GM12878 (cell line): Measurements from ENCODE around the gene TCF7. TPM values are rescaled to one million over a fixed set of nuclear protein-coding genes. Genes with fewer than 3 reads are reported as not detected.

ENCODE experiments used
- ATF2 ChIP-seq: IDR thresholded peaks from 2 replicates; pipeline ENCODE4 v1.6.1; 2012; ENCODE audit warnings: low read length, inconsistent platforms
- BHLHE40 ChIP-seq, 2 experiments: fragments of 450-650 bp in 1 of 2; IDR thresholded peaks; 2 replicates each; pipeline ENCODE4 v1.6.1; 2011 to 2017; ENCODE audit warnings: low read depth in 2 of 2, borderline replicate concordance in 1 of 2, improper control_type of control experiment in 1 of 2, low read length in 1 of 2, mild to moderate bottlenecking in 1 of 2
- EED ChIP-seq: sonication (generic); IDR thresholded peaks from 2 replicates; pipeline ENCODE4 v1.6.1; 2016; ENCODE audit warnings: antibody characterized with exemption, low read depth
- EP300 ChIP-seq, 2 experiments: fragments of 150-350 bp in 1 of 2; IDR thresholded peaks; 2 replicates each; pipeline ENCODE4 v1.6.1; 2011 to 2012; ENCODE audit warnings: low read depth in 2 of 2, low read length in 2 of 2, borderline replicate concordance in 1 of 2, improper control_type of control experiment in 1 of 2, inconsistent platforms in 1 of 2; ENCODE audit not compliant: control insufficient read depth in 1 of 2
- EZH2 ChIP-seq: IDR thresholded peaks from 2 replicates; pipeline ENCODE4 v1.6.1; 2012; ENCODE audit warnings: low read depth, mild to moderate bottlenecking, control low read depth, inconsistent platforms, low read length, borderline replicate concordance; ENCODE audit not compliant: control insufficient read depth
- HCFC1 ChIP-seq: fragments of 150-350 bp; IDR thresholded peaks from 2 replicates; pipeline ENCODE4 v1.6.1; 2014; ENCODE audit warnings: low read length
- IKZF2 ChIP-seq, 2 experiments: fragments of 450-650 bp; IDR thresholded peaks; 2 replicates each; pipeline ENCODE4 v1.6.1; 2017; ENCODE audit warnings: mild to moderate bottlenecking in 2 of 2, moderate library complexity in 2 of 2
- IRF4 ChIP-seq: IDR thresholded peaks from 2 replicates; pipeline ENCODE4 v1.6.1; 2011; ENCODE audit warnings: low read depth, low read length
- KAT2A ChIP-seq: conservative IDR thresholded peaks from 2 replicates; pipeline ENCODE4 v1.6.1; 2011; ENCODE audit warnings: low read depth, low read length; ENCODE audit not compliant: control insufficient read depth
- MEF2A ChIP-seq: IDR thresholded peaks from 2 replicates; pipeline ENCODE4 v1.6.1; 2011; ENCODE audit warnings: low read depth, mild to moderate bottlenecking, low read length, moderate library complexity; ENCODE audit not compliant: insufficient read depth
- MEF2B ChIP-seq: fragments of 450-650 bp; IDR thresholded peaks from 2 replicates; pipeline ENCODE4 v1.6.1; 2018; ENCODE audit warnings: mild to moderate bottlenecking, moderate library complexity; ENCODE audit not compliant: partially characterized antibody, poor library complexity, severe bottlenecking
- NBN ChIP-seq: fragments of 450-650 bp; IDR thresholded peaks from 2 replicates; pipeline ENCODE4 v1.6.1; 2016
- RBBP5 ChIP-seq: fragments of 200-600 bp; sonication (generic); conservative IDR thresholded peaks from 2 replicates; pipeline ENCODE4 v1.6.1; 2016
- SP1 ChIP-seq: IDR thresholded peaks from one replicate; pipeline ENCODE4 v1.6.1; 2011; ENCODE audit warnings: low read depth, low read length
- SPI1 ChIP-seq: IDR thresholded peaks from 2 replicates; pipeline ENCODE4 v1.6.1; 2011; ENCODE audit warnings: low read depth, mild to moderate bottlenecking, low read length, moderate library complexity, borderline replicate concordance; ENCODE audit not compliant: insufficient read depth
- TCF12 ChIP-seq: IDR thresholded peaks from 2 replicates; pipeline ENCODE4 v1.6.1; 2011; ENCODE audit warnings: low read depth, mild to moderate bottlenecking, low read length
- ZNF592 ChIP-seq: fragments of 450-650 bp; IDR thresholded peaks from 2 replicates; pipeline ENCODE4 v1.6.1; 2017; ENCODE audit warnings: mild to moderate bottlenecking, moderate library complexity
- ZZZ3 ChIP-seq: IDR thresholded peaks from 2 replicates; pipeline ENCODE4 v1.6.1; 2011; ENCODE audit warnings: low read depth; ENCODE audit not compliant: control insufficient read depth, insufficient read length
- polyA plus RNA-seq, 11 experiments: library from polyadenylated mRNA; depleted of rRNA in 4 of 11; unstranded in 6 of 11; stranded (reverse) in 5 of 11; fragments of >200 nt; fragmentation: Nextera tagmentation in 4 of 11; fragmentation: Illumina TruSeq in 1 of 11; extraction: Ambion mirVana in 4 of 11; extraction: Trizol in 1 of 11; gene quantifications; 1 replicate in 1 of 11; 2 replicates in 10 of 11; pipeline versions ENCODE4 v1.2.1 to v1.2.3, GENCODE V29; 2011 to 2016; ENCODE audit warnings: inconsistent platforms in 2 of 11, missing spikeins in 2 of 11, low read depth in 1 of 11
- total RNA-seq, 4 experiments: library from RNA; depleted of rRNA in 3 of 4; stranded (reverse); fragments of >200 nt in 3 of 4; fragmentation: Illumina TruSeq in 1 of 4; extraction: Trizol in 1 of 4; gene quantifications; 2 replicates each; pipeline versions ENCODE4 v1.2.1 to v1.2.3, GENCODE V29; 2013 to 2021
- TF ChIP-seq, protein P1 (sequence below): fragments of 450-650 bp; IDR thresholded peaks from 2 replicates; pipeline ENCODE4 v1.6.1; 2017; ENCODE audit warnings: antibody characterized with exemption, mild to moderate bottlenecking, moderate library complexity

Gene TCF7
- total and polyA plus RNA-seq, 10 of the 15 experiments (the other 5 are each of a cell fraction or from before 2014, with no cell fraction given), result 10.0 to 60.2 (median 23.6) TPM

- TF ChIP-seq HCFC1, result 0 out of 2 replicates have a peak, but pooled peaks have one; percentile 9
- 0 out of 2 replicates have a peak, but pooled peaks have one; percentile 12 for TF ChIP-seq MEF2A
- no peak for TF ChIP-seq RBBP5
- TF ChIP-seq TCF12, result peak; percentile 38; the same call in 1 of the 2 replicates
- peak; percentile 38; the same call in 1 of the 2 replicates for TF ChIP-seq IRF4
- no peak for TF ChIP-seq ATF2
- TF ChIP-seq SPI1, result no peak
- peak; percentile 80 to 85 for TF ChIP-seq EP300 (IDR thresholded peaks at IDR 0.05; ENCODE audit: borderline replicate concordance in 1 of 2, control insufficient read depth in 1 of 2, low read depth in 2 of 2, low read length in 2 of 2)
- TF ChIP-seq, protein P1, sequence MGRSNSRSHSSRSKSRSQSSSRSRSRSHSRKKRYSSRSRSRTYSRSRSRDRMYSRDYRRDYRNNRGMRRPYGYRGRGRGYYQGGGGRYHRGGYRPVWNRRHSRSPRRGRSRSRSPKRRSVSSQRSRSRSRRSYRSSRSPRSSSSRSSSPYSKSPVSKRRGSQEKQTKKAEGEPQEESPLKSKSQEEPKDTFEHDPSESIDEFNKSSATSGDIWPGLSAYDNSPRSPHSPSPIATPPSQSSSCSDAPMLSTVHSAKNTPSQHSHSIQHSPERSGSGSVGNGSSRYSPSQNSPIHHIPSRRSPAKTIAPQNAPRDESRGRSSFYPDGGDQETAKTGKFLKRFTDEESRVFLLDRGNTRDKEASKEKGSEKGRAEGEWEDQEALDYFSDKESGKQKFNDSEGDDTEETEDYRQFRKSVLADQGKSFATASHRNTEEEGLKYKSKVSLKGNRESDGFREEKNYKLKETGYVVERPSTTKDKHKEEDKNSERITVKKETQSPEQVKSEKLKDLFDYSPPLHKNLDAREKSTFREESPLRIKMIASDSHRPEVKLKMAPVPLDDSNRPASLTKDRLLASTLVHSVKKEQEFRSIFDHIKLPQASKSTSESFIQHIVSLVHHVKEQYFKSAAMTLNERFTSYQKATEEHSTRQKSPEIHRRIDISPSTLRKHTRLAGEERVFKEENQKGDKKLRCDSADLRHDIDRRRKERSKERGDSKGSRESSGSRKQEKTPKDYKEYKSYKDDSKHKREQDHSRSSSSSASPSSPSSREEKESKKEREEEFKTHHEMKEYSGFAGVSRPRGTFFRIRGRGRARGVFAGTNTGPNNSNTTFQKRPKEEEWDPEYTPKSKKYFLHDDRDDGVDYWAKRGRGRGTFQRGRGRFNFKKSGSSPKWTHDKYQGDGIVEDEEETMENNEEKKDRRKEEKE, result no peak
- TF ChIP-seq BHLHE40 (IDR thresholded peaks at IDR 0.05; ENCODE audit: borderline replicate concordance in 1 of 2, low read depth in 2 of 2, low read length in 1 of 2), result peak; percentile 91 to 92
- TF ChIP-seq IKZF2 (IDR thresholded peaks at IDR 0.05), result peak; percentile 79 to 87
- no peak for TF ChIP-seq ZZZ3
- TF ChIP-seq NBN, result peak; percentile 87
- TF ChIP-seq SP1, result peak; percentile 55
- peak; percentile 78 for TF ChIP-seq EED
- TF ChIP-seq ZNF592, result peak; percentile 58; the same call in 1 of the 2 replicates
- no peak for TF ChIP-seq KAT2A
- TF ChIP-seq EZH2, result no peak
- peak; percentile 85 for TF ChIP-seq MEF2B
Measured at GRCh38 chr5:134100283-134101091, 14.0 kb upstream of the TCF7 start (continued).
